Thyroid gland (tissue), 4 donors: Measurements from ENCODE around the gene AIFM1. TPM values are rescaled to one million over a fixed set of nuclear protein-coding genes. Genes with fewer than 3 reads are reported as not detected.

Experiments used
- DNase-seq, 2 donors: peaks; one replicate each; pipeline ENCODE4 v3.0.0-alpha.2; 2019
- H3K27ac ChIP-seq, 3 donors: fragments of 200-600 bp; sonication (generic); 1 replicate in 2 of 3; 2 replicates in 1 of 3; pipeline ENCODE4 v1.5.1; 2016 to 2019; ENCODE audit warnings: mild to moderate bottlenecking in 1 of 3, moderate library complexity in 1 of 3
- H3K27me3 ChIP-seq: fragments of 200-600 bp; sonication (generic); one replicate; pipeline ENCODE4 v1.5.1; 2019
- H3K36me3 ChIP-seq, 2 donors: fragments of 200-600 bp; sonication (generic); one replicate each; pipeline ENCODE4 v1.5.1; 2016 to 2019
- H3K4me1 ChIP-seq, 2 donors: fragments of 200-600 bp; sonication (generic); one replicate each; pipeline ENCODE4 v1.5.1; 2017 to 2019
- H3K4me3 ChIP-seq, 3 donors: fragments of 200-600 bp; sonication (generic); replicated peaks in 1 of 3; 1 replicate in 2 of 3; 2 replicates in 1 of 3; pipeline ENCODE4 v1.5.1; 2016; ENCODE audit warnings: mild to moderate bottlenecking in 1 of 3
- H3K9me3 ChIP-seq: fragments of 200-600 bp; sonication (generic); one replicate; pipeline ENCODE4 v1.5.1; 2017
- CTCF ChIP-seq, 6 experiments: fragments of 200-600 bp in 3 of 6; fragments of 450-650 bp in 3 of 6; sonication (generic) in 3 of 6; IDR thresholded peaks; one replicate each; pipeline ENCODE4 v1.5.1; 2016 to 2019; ENCODE audit warnings: antibody characterized with exemption in 6 of 6, mild to moderate bottlenecking in 2 of 6, inconsistent platforms in 1 of 6, moderate library complexity in 1 of 6
- POLR2A ChIP-seq, 2 donors: fragments of 450-650 bp; IDR thresholded peaks; one replicate each; pipeline ENCODE4 v1.6.1; 2017; ENCODE audit warnings: antibody characterized with exemption in 2 of 2, mild to moderate bottlenecking in 2 of 2, moderate library complexity in 1 of 2
- WGBS, 2 donors: methylation state at CpG; one replicate each; pipeline ENCODE4 v1.1.5; 2017; 5-methylcytosine and 5-hydroxymethylcytosine counted together
- intact Hi-C: fragments of 100-400 bp; cut with DNase I; formaldehyde crosslinking; loops from one replicate; pipeline ENCODE4 v1.15.1; 2023
- total RNA-seq, 4 donors: library from RNA; depleted of rRNA; stranded (reverse); fragments of >200 nt; gene quantifications; one replicate each; pipeline ENCODE4 v1.2.3, GENCODE V29; 2016

Gene AIFM1
- total RNA-seq, 4 donors from 2014 or later = 13.3 to 21.1 (median 17.3) TPM

GRCh38 chrX:130158311-130158710, 7.3 kb downstream of the AIFM1 start:
- 78 to 86% methylated on average over 1 to 2 of the region's 2 CpGs for WGBS, 2 donors
- H3K27ac ChIP-seq = no peak overlapping the region
- H3K9me3 ChIP-seq = no peaks in the 10 kb centered on the region
- DNase-seq = no peak
- TF ChIP-seq CTCF (IDR thresholded peaks at IDR 0.05) (no peak), POLR2A (IDR thresholded peaks at IDR 0.05) (no peak)
- no peak overlapping the region for H3K4me3 ChIP-seq
- no peaks in the 10 kb centered on the region for H3K4me1 ChIP-seq
- no peaks in the 10 kb centered on the region for H3K27me3 ChIP-seq
- intact Hi-C loops = no loop called here
- no peaks in the 10 kb centered on the region for H3K36me3 ChIP-seq

DNA sequence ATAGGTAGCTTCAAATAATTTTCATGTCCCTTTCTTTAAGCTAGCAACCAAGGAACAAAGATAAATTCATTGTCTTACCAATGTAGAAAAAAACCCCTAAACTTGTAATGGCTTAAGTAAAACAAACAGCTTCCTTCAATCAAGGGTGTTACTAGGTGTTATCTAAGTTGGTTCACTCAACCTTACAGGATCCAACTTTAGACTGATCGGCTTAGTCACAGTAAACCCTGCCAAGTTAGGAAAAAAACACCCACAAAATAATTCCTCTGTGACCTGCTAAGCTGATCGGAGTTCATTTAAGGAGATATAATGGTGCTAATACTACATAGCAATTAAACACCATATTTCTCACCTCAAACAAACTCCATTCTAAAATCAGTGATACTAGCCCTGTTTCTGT, 10.1 kb downstream of the AIFM1 start:
- no peak for DNase-seq
- H3K36me3 ChIP-seq = no peaks in the 10 kb centered on the region
- intact Hi-C loops = no loop called here
- H3K9me3 ChIP-seq = no peaks in the 10 kb centered on the region
- WGBS, 2 donors = 73 to 81% methylated on average over 2 of the region's 2 CpGs
- TF ChIP-seq POLR2A (IDR thresholded peaks at IDR 0.05) = no peak
- TF ChIP-seq CTCF (IDR thresholded peaks at IDR 0.05) = no peak
- H3K4me3 ChIP-seq = no peak overlapping the region
- no peaks in the 10 kb centered on the region for H3K27me3 ChIP-seq
- H3K4me1 ChIP-seq = no peaks in the 10 kb centered on the region
- no peak overlapping the region for H3K27ac ChIP-seq

- Histone ChIP-seq H3K4me1 (no peaks in the 10 kb centered on the region), H3K9me3 (no peaks in the 10 kb centered on the region), H3K36me3 (peaks cover 0 to 10% of the 10 kb centered on the region in 2 donors), H3K4me3 (no peak overlapping the region), H3K27me3 (no peaks in the 10 kb centered on the region), H3K27ac (no peak overlapping the region)
- intact Hi-C loops = no loop called here
- DNase-seq = no peak
- WGBS, 2 donors = 74 to 88% methylated on average over 5 of the region's 5 CpGs
- TF ChIP-seq POLR2A (IDR thresholded peaks at IDR 0.05) = no peak
- no peak for TF ChIP-seq CTCF (IDR thresholded peaks at IDR 0.05)
Measured at GRCh38 chrX:130147631-130148030, 18.0 kb downstream of the AIFM1 start.

DNA sequence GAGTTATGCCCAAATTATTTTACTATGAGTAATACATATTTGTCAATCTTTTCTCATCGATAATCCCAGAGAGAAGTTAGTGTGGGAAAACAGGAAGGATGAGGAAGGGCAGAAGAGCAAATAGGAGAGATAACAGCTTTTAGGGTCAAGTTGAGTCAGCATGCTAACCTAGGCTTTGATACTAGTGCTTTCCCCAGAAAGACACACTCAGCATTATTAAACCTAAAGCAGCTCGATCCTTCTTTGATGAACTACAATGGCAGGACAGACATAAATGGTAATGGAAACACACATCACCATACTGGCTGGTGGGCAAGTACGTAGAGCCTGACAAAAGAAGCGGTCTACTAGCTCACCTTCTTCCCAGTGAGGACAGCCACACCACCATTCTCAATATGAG, 20.5 kb downstream of the AIFM1 start:
- intact Hi-C loops = no loop called here
- Histone ChIP-seq H3K27ac (no peak overlapping the region), H3K9me3 (no peaks in the 10 kb centered on the region), H3K27me3 (no peaks in the 10 kb centered on the region), H3K4me3 (no peak overlapping the region), H3K36me3 (peaks cover 4 to 10% of the 10 kb centered on the region in 2 donors), H3K4me1 (no peaks in the 10 kb centered on the region)
- TF ChIP-seq POLR2A (IDR thresholded peaks at IDR 0.05) = no peak
- TF ChIP-seq CTCF (IDR thresholded peaks at IDR 0.05) = no peak
- no peak for DNase-seq
- 96 to 100% methylated on average over 4 of the region's 4 CpGs for WGBS, 2 donors

- no peaks in the 10 kb centered on the region for H3K27me3 ChIP-seq
- no peak for DNase-seq
- 84 to 85% methylated on average over 3 of the region's 3 CpGs for WGBS, 2 donors
- no peak for TF ChIP-seq CTCF (IDR thresholded peaks at IDR 0.05)
- no peak overlapping the region for H3K27ac ChIP-seq
- no peak overlapping the region for H3K4me3 ChIP-seq
- no peaks in the 10 kb centered on the region for H3K9me3 ChIP-seq
- H3K36me3 ChIP-seq = peaks cover 4 to 10% of the 10 kb centered on the region in 2 donors
- intact Hi-C loops = no loop called here
- H3K4me1 ChIP-seq = no peaks in the 10 kb centered on the region
Measured at GRCh38 chrX:130144509-130144908, 21.1 kb downstream of the AIFM1 start.
